Heart left ventricle (tissue), 13 donors: ENCODE data around the gene ACE.

Experiments
- CTCF ChIP-seq, 12 donors: fragments of 200-600 bp; sonication (generic) in 4 of 12; IDR thresholded peaks; one replicate each; pipeline versions ENCODE4 v1.5.0 to v1.8.0; 2018 to 2022; ENCODE audit warnings: antibody characterized with exemption in 12 of 12, mild to moderate bottlenecking in 5 of 12
- POLR2A ChIP-seq, 2 donors: fragments of 450-650 bp; IDR thresholded peaks; one replicate each; pipeline ENCODE4 v1.6.1; 2017; ENCODE audit warnings: antibody characterized with exemption in 2 of 2, mild to moderate bottlenecking in 2 of 2, moderate library complexity in 2 of 2
- donor health status: ischemic (EF 13 %, LVEDD 7.1; RV severe dilation, severe dysfunction).
- donor health status: DM: no; HTN: yes; CAD: no.
- donor health status: DM: no; HTN: no; CAD: no.
- donor health status: ischemic (EF 25% LVEDD 6.9; RV normal size, moderate dysfunction).
- donor health status: ischemic (EF 25% LVEDD 5.7; RV mildly dilated, moderate dysfunction).
- donor health status: ischemic (EF 35%, LVEDD 5.7; RV mildly dilated, moderate dysfunction).
- donor health status: nonischemic (EF 11% LVEDD 7.7; RV severe dilation, severe dysfunction).
- donor health status: DM: yes; HTN: yes; CAD: no.
- donor health status: PGD.
- donor health status: ischemic (EF 29% LVEDD 5.4; RV normal size, mild dysfunction).
- donor health status: nonischemic (EF 23%, LVEDD 6.1; RV moderate dilation, normal function).

- TF ChIP-seq CTCF (IDR thresholded peaks at IDR 0.05): no peak
- no peak for TF ChIP-seq POLR2A (IDR thresholded peaks at IDR 0.05)
Measured at GRCh38 chr17:63529711-63530556, 53.1 kb downstream of the ACE start.
